Heart right ventricle (tissue), 16 donors: ENCODE measurements around the gene NR3C1. TPM values are rescaled to one million over a fixed set of nuclear protein-coding genes. Genes with fewer than 3 reads are reported as not detected.
A peak's percentile ranks its signal among the peaks of the same experiment; 100 is the strongest.

ENCODE experiments used
- ATAC-seq, 8 donors: fragments of 200-7000 bp; cut with Tn5 transposase; one replicate each; pipeline ENCODE4 v1.9.1; 2020; ENCODE audit warnings: mild to moderate bottlenecking in 8 of 8, moderate library complexity in 8 of 8, moderate number of reproducible peaks in 1 of 8
- DNase-seq, 2 donors: peaks; one replicate each; pipeline ENCODE4 v3.0.0-alpha.2; 2020
- H3K27ac ChIP-seq, 10 donors: fragments of 200-600 bp; sonication (generic) in 2 of 10; one replicate each; pipeline versions ENCODE4 v1.5.0 to v1.8.0; 2020 to 2022; ENCODE audit warnings: mild to moderate bottlenecking in 3 of 10
- H3K27me3 ChIP-seq, 7 donors: fragments of 200-600 bp; one replicate each; pipeline ENCODE4 v1.8.0; 2021 to 2022; ENCODE audit warnings: mild to moderate bottlenecking in 2 of 7
- H3K36me3 ChIP-seq, 9 donors: fragments of 200-600 bp; sonication (generic) in 1 of 9; one replicate each; pipeline versions ENCODE4 v1.5.0 to v1.8.0; 2020 to 2022; ENCODE audit warnings: mild to moderate bottlenecking in 2 of 9
- H3K4me1 ChIP-seq, 9 donors: fragments of 200-600 bp; sonication (generic) in 1 of 9; one replicate each; pipeline versions ENCODE4 v1.5.0 to v1.8.0; 2020 to 2022; ENCODE audit warnings: mild to moderate bottlenecking in 4 of 9
- H3K4me3 ChIP-seq, 10 donors: fragments of 200-600 bp; sonication (generic) in 2 of 10; one replicate each; pipeline versions ENCODE4 v1.5.0 to v1.8.0; 2020 to 2022; ENCODE audit warnings: mild to moderate bottlenecking in 7 of 10, moderate library complexity in 2 of 10
- H3K9me3 ChIP-seq, 11 donors: fragments of 200-600 bp in 10 of 11; sonication (generic) in 2 of 11; one replicate each; pipeline versions ENCODE4 v1.5.0 to v1.8.0; 2013 to 2022; ENCODE audit warnings: mild to moderate bottlenecking in 2 of 11, control low read depth in 1 of 11, moderate library complexity in 1 of 11
- CTCF ChIP-seq, 9 donors: fragments of 200-600 bp; sonication (generic) in 2 of 9; IDR thresholded peaks; one replicate each; pipeline versions ENCODE4 v1.5.0 to v1.8.0; 2021 to 2022; ENCODE audit warnings: antibody characterized with exemption in 9 of 9, mild to moderate bottlenecking in 5 of 9, moderate library complexity in 1 of 9
- WGBS, 2 donors: extraction: QIAGEN DNeasy Blood & Tissue Kit; methylation state at CpG; one replicate each; pipeline ENCODE4 v1.1.7; 2013; ENCODE audit warnings: inconsistent platforms in 1 of 2; 5-methylcytosine and 5-hydroxymethylcytosine counted together
- intact Hi-C, 10 donors: fragments of 100-400 bp; cut with DNase I; formaldehyde crosslinking; loops; one replicate each; pipeline versions ENCODE4 v1.11.1 to v1.14.2; 2022
- polyA plus RNA-seq, 2 donors: library from polyadenylated mRNA; stranded (reverse); fragments of 200-250 nt; gene quantifications; one replicate each; pipeline ENCODE4 v1.2.3, GENCODE V29; 2013
- total RNA-seq, 10 donors: library from RNA; stranded (reverse); fragmentation: NEBNext Ultra II Directional in 3 of 10; extraction: Animal tissue kit (Norgen Biotek cat#: 25700) in 3 of 10; gene quantifications; one replicate each; pipeline versions ENCODE4 v1.2.1 to v1.2.4, GENCODE V29; 2021 to 2023
- donor health status: Arrhythmogenic right ventricular cardiomyopathy.
- donor health status: ischemic (EF 13 %, LVEDD 7.1; RV severe dilation, severe dysfunction).
- donor health status: healthy with polysubstance abuse.
- donor health status: DM: no; HTN: yes; CAD: no.
- donor health status: DM: no; HTN: no; CAD: no.
- donor health status: ischemic (EF 25% LVEDD 6.9; RV normal size, moderate dysfunction).
- donor health status: ischemic (EF 25% LVEDD 5.7; RV mildly dilated, moderate dysfunction).
- donor health status: healthy.
- donor health status: DM: yes; HTN: yes; CAD: no.
- donor health status: Ischemic cardiomyopathy.
- donor health status: ischemic (EF 35%, LVEDD 5.7; RV mildly dilated, moderate dysfunction).
- donor health status: nonischemic (EF 11% LVEDD 7.7; RV severe dilation, severe dysfunction).
- donor health status: DM: yes; HTN: yes; CAD: no.
- donor health status: PGD.
- donor health status: ischemic (EF 29% LVEDD 5.4; RV normal size, mild dysfunction).
- donor health status: nonischemic (EF 23%, LVEDD 6.1; RV moderate dilation, normal function).

Gene NR3C1
- total and polyA plus RNA-seq, 12 donors: 11.0 to 62.3 (median 44.6) TPM

GRCh38 chr5:143343042-143343441, 60.4 kb downstream of the NR3C1 start:
- no peak for DNase-seq
- 57 to 81% methylated on average over 2 of the region's 2 CpGs for WGBS, 2 donors
- ATAC-seq: no peak
- peak overlapping the region in 7 of 10 donors; percentile 15 to 86 (median 73) for H3K27ac ChIP-seq
- intact Hi-C loops: loop anchor here in 1 of 10 donors (5.0 kb wide), 1 partner anchor 39 kb away; no protein-coding TSS in a partner anchor
- no peak overlapping the region for H3K4me3 ChIP-seq
- peaks cover 0 to 8% (median 0%) of the 10 kb centered on the region in 9 donors for H3K36me3 ChIP-seq
- no peaks in the 10 kb centered on the region for H3K27me3 ChIP-seq
- H3K4me1 ChIP-seq: peaks cover 4 to 99% (median 79%) of the 10 kb centered on the region in 9 donors
- H3K9me3 ChIP-seq: no peaks in the 10 kb centered on the region
- TF ChIP-seq CTCF (IDR thresholded peaks at IDR 0.05): no peak

- intact Hi-C loops: loop anchor here in 1 of 10 donors (5.0 kb wide), 1 partner anchor 40 kb away; no protein-coding TSS in a partner anchor
- peaks cover 0 to 8% (median 0%) of the 10 kb centered on the region in 9 donors for H3K36me3 ChIP-seq
- no peak for TF ChIP-seq CTCF (IDR thresholded peaks at IDR 0.05)
- no peak for ATAC-seq
- peaks cover 4 to 99% (median 78%) of the 10 kb centered on the region in 9 donors for H3K4me1 ChIP-seq
- WGBS, 2 donors: 74 to 75% methylated on average over 5 of the region's 5 CpGs
- H3K27ac ChIP-seq: peak overlapping the region in 9 of 10 donors; percentile 15 to 86 (median 60)
- DNase-seq: no peak
- H3K27me3 ChIP-seq: no peaks in the 10 kb centered on the region
- H3K4me3 ChIP-seq: no peak overlapping the region
- no peaks in the 10 kb centered on the region for H3K9me3 ChIP-seq
These were observed 60.9 kb downstream of the NR3C1 start for GRCh38 chr5:143342607-143343006.

- WGBS, 2 donors: 35 to 37% methylated on average over 4 of the region's 4 CpGs
- Histone ChIP-seq H3K27me3 (no peaks in the 10 kb centered on the region), H3K9me3 (no peaks in the 10 kb centered on the region), H3K27ac (peak overlapping the region in 9 of 10 donors; percentile 15 to 86 (median 60)), H3K36me3 (peaks cover 0 to 8% (median 0%) of the 10 kb centered on the region in 9 donors), H3K4me1 (peaks cover 1 to 99% (median 74%) of the 10 kb centered on the region in 9 donors), H3K4me3 (no peak overlapping the region)
- ATAC-seq: peak in 4 of 8 donors; percentile 39 to 80 (median 45)
- no peak for TF ChIP-seq CTCF (IDR thresholded peaks at IDR 0.05)
- DNase-seq: no peak
- intact Hi-C loops: loop anchor here in 1 of 10 donors (5.0 kb wide), 1 partner anchor 40 kb away; no protein-coding TSS in a partner anchor
These were observed 61.5 kb downstream of the NR3C1 start for GRCh38 chr5:143341807-143342570.

- H3K36me3 ChIP-seq: peaks cover 0 to 8% (median 0%) of the 10 kb centered on the region in 9 donors
- peak in 7 of 8 donors; percentile 38 to 83 (median 59) for ATAC-seq
- no peaks in the 10 kb centered on the region for H3K9me3 ChIP-seq
- H3K4me3 ChIP-seq: no peak overlapping the region
- H3K4me1 ChIP-seq: peaks cover 3 to 99% (median 72%) of the 10 kb centered on the region in 9 donors
- H3K27ac ChIP-seq: peak overlapping the region; percentile 7 to 86 (median 57)
- TF ChIP-seq CTCF (IDR thresholded peaks at IDR 0.05): no peak
- 70 to 72% methylated on average over 3 of the region's 3 CpGs for WGBS, 2 donors
- intact Hi-C loops: loop anchor here in 1 of 10 donors (5.0 kb wide), 1 partner anchor 41 kb away; no protein-coding TSS in a partner anchor
- H3K27me3 ChIP-seq: no peaks in the 10 kb centered on the region
- no peak for DNase-seq
These were observed 62.4 kb downstream of the NR3C1 start for GRCh38 chr5:143340891-143341685.
